CD4-positive, alpha-beta T cell treated with Interleukin-15 for 4 hours (primary cell): ENCODE results near the gene EI24.
A peak's percentile ranks its signal among the peaks of the same experiment; 100 is the strongest.
"Not testable (repeated sequence)": the region's sequence is repeated elsewhere in the genome, so short reads cannot be mapped to it uniquely, and the experiment has no call there.

ENCODE experiments used
- DNase-seq: peaks from one replicate; pipeline ENCODE4 v3.0.0-alpha.2; 2020; ENCODE audit warnings: low spot score

EI24 gene

GRCh38 chr11:125568970-125569914, at the start of gene EI24:
EI24 (plus strand) TSS chr11:125569477; CDS start chr11:125572528, 3,051 bp downstream.
- peak; percentile 88 for DNase-seq

- peak; percentile 28 for DNase-seq
Measured at GRCh38 chr11:125519860-125520834, 49.1 kb upstream of the EI24 start.

GRCh38 chr11:125525303-125525702, 44.0 kb upstream of the EI24 start:
- no peak for DNase-seq

- no peak for DNase-seq
Measured at GRCh38 chr11:125532668-125533067, 36.6 kb upstream of the EI24 start.

- no peak for DNase-seq
Measured at GRCh38 chr11:125535585-125535984, 33.7 kb upstream of the EI24 start.

GRCh38 chr11:125536834-125537233, 32.4 kb upstream of the EI24 start:
- DNase-seq, result not testable (repeated sequence)

GRCh38 chr11:125542709-125543108, 26.6 kb upstream of the EI24 start:
- DNase-seq, result no peak

- DNase-seq, result no peak
Measured at GRCh38 chr11:125550780-125551179, 18.5 kb upstream of the EI24 start.

- DNase-seq, result no peak
Measured at GRCh38 chr11:125551835-125552342, 17.4 kb upstream of the EI24 start.

- no peak for DNase-seq
Measured at GRCh38 chr11:125552927-125553326, 16.4 kb upstream of the EI24 start.

GRCh38 chr11:125553357-125553756, 15.9 kb upstream of the EI24 start:
- DNase-seq, result no peak

- no peak for DNase-seq
Measured at GRCh38 chr11:125554038-125554437, 15.2 kb upstream of the EI24 start.

- DNase-seq, result no peak
Measured at GRCh38 chr11:125559888-125560287, 9.4 kb upstream of the EI24 start.

GRCh38 chr11:125561924-125562323, 7.4 kb upstream of the EI24 start:
- no peak for DNase-seq

- no peak for DNase-seq
Measured at GRCh38 chr11:125562430-125562829, 6.8 kb upstream of the EI24 start.

- DNase-seq, result no peak
Measured at GRCh38 chr11:125564357-125564756, 4.9 kb upstream of the EI24 start.

- DNase-seq, result no peak
Measured at GRCh38 chr11:125566235-125566634, 3.0 kb upstream of the EI24 start.

GRCh38 chr11:125569915-125570621, 791 bp downstream of the EI24 start:
- DNase-seq, result no peak

GRCh38 chr11:125570952-125571351, 1.7 kb downstream of the EI24 start:
- no peak for DNase-seq

GRCh38 chr11:125572916-125573315, 3.6 kb downstream of the EI24 start:
- DNase-seq, result no peak

GRCh38 chr11:125577181-125577580, 7.9 kb downstream of the EI24 start:
- DNase-seq, result not testable (repeated sequence)

- DNase-seq, result no peak
Measured at GRCh38 chr11:125578783-125579182, 9.5 kb downstream of the EI24 start.
